ENCODE results near the gene TMEM92. TPM values are rescaled to one million over a fixed set of nuclear protein-coding genes. Genes with fewer than 3 reads are reported as not detected.

The TMEM92 gene
- total RNA-seq, 1 donor from 2014 or later: 0.26 TPM

DNA sequence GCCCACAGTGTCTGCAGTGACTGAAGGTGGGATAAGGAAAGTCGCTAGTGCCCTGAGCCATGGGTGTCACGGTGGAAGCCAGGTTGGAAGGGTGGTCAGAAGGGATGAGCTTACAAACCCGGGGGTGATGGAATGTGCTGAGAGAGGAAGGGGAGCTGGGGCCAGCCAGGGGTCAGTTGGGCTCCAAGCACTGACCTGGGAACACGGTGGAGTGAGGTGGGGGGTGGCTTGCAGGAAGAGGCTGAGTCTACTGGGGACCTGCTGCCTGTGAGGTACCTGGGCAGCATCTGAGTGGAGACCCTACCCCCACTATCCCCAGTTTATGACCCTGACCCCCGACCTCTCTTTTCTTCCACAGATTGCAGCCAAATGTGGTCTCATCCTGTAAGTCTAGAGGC is 3.1 kb downstream of the TMEM92 start:
- H3K4me3 ChIP-seq (ENCODE audit: low read depth, low read length): no peak overlapping the region
- FAIRE-seq (no peak), DNase-seq (ENCODE audit: low read depth) (no peak)
- TF ChIP-seq, protein P1, sequence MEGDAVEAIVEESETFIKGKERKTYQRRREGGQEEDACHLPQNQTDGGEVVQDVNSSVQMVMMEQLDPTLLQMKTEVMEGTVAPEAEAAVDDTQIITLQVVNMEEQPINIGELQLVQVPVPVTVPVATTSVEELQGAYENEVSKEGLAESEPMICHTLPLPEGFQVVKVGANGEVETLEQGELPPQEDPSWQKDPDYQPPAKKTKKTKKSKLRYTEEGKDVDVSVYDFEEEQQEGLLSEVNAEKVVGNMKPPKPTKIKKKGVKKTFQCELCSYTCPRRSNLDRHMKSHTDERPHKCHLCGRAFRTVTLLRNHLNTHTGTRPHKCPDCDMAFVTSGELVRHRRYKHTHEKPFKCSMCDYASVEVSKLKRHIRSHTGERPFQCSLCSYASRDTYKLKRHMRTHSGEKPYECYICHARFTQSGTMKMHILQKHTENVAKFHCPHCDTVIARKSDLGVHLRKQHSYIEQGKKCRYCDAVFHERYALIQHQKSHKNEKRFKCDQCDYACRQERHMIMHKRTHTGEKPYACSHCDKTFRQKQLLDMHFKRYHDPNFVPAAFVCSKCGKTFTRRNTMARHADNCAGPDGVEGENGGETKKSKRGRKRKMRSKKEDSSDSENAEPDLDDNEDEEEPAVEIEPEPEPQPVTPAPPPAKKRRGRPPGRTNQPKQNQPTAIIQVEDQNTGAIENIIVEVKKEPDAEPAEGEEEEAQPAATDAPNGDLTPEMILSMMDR (IDR thresholded peaks at IDR 0.05; ENCODE audit: insufficient read depth, low read length, severe bottlenecking): no peak
- no peaks in the 10 kb centered on the region for H3K27me3 ChIP-seq (ENCODE audit: control insufficient read depth, insufficient read depth, low read length)
- peaks cover 7% of the 10 kb centered on the region for H3K36me3 ChIP-seq (ENCODE audit: control insufficient read depth, insufficient read depth, low read length)

- no peak for DNase-seq (ENCODE audit: low read depth)
- no peaks in the 10 kb centered on the region for H3K27me3 ChIP-seq (ENCODE audit: control insufficient read depth, insufficient read depth, low read length)
- peaks cover 7% of the 10 kb centered on the region for H3K36me3 ChIP-seq (ENCODE audit: control insufficient read depth, insufficient read depth, low read length)
- no peak for FAIRE-seq
- TF ChIP-seq, protein P1 (IDR thresholded peaks at IDR 0.05; ENCODE audit: insufficient read depth, low read length, severe bottlenecking): no peak
- H3K4me3 ChIP-seq (ENCODE audit: low read depth, low read length): no peak overlapping the region
Measured at GRCh38 chr17:50278526-50279180, 4.4 kb downstream of the TMEM92 start.

DNA sequence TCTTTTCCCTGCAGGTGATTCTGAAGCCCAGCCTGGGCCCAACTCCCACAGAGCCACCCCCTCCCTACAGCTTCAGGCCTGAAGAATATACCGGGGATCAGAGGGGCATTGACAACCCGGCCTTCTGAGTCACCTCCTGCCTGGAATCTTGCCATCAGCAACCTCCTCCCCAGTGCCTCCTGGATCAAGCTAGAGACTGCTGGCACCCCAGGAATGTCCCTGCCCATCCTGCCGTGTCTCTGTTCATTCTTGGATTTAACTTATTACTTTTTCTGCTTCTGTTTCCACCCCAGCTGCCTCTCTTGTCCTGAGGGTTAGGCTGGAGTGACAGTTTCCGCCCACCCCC is 4.9 kb downstream of the TMEM92 start:
- Histone ChIP-seq H3K4me3 (ENCODE audit: low read depth, low read length) (no peak overlapping the region), H3K36me3 (ENCODE audit: control insufficient read depth, insufficient read depth, low read length) (peaks cover 7% of the 10 kb centered on the region), H3K27me3 (ENCODE audit: control insufficient read depth, insufficient read depth, low read length) (no peaks in the 10 kb centered on the region)
- DNase-seq (ENCODE audit: low read depth) (peak; percentile 49), FAIRE-seq (no peak)
- TF ChIP-seq, protein P1 (IDR thresholded peaks at IDR 0.05; ENCODE audit: insufficient read depth, low read length, severe bottlenecking): no peak

DNA sequence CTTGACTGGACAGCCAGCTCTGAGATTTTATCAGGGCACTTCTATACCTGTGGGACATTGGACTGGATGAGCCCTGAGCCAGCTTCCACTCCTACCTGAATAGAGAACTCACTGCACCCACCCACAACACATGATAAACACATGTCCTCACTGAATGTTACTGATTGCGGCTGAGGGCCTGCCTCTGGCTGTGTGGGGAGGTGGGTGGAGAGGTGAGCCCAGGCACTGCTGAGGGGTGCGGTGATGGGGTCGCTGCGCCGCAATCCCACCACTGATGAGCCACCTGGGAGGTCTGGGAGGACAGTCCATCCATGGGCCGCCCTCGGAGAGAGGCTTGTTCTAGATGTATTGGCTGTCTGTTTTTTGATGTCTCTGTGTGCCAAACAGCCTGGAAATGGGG is 5.4 kb downstream of the TMEM92 start:
- H3K36me3 ChIP-seq (ENCODE audit: control insufficient read depth, insufficient read depth, low read length): peaks cover 7% of the 10 kb centered on the region
- TF ChIP-seq, protein P1 (IDR thresholded peaks at IDR 0.05; ENCODE audit: insufficient read depth, low read length, severe bottlenecking): no peak
- H3K4me3 ChIP-seq (ENCODE audit: low read depth, low read length): no peak overlapping the region
- no peaks in the 10 kb centered on the region for H3K27me3 ChIP-seq (ENCODE audit: control insufficient read depth, insufficient read depth, low read length)
- FAIRE-seq: no peak
- DNase-seq (ENCODE audit: low read depth): no peak

GRCh38 chr17:50280068-50280467 is 5.8 kb downstream of the TMEM92 start:
- TF ChIP-seq, protein P1 (IDR thresholded peaks at IDR 0.05; ENCODE audit: insufficient read depth, low read length, severe bottlenecking): no peak
- Histone ChIP-seq H3K4me3 (ENCODE audit: low read depth, low read length) (no peak overlapping the region), H3K36me3 (ENCODE audit: control insufficient read depth, insufficient read depth, low read length) (peaks cover 7% of the 10 kb centered on the region), H3K27me3 (ENCODE audit: control insufficient read depth, insufficient read depth, low read length) (no peaks in the 10 kb centered on the region)
- FAIRE-seq (no peak), DNase-seq (ENCODE audit: low read depth) (no peak)
